KOPT-K1 (cell line): ENCODE data around the gene ELF2.
"Not testable (repeated sequence)": the region's sequence is repeated elsewhere in the genome, so short reads cannot be mapped to it uniquely, and the experiment has no call there.

Experiments used
- H3K27ac ChIP-seq: fragments of 200-600 bp; sonication (generic); 2 replicates; pipeline ENCODE4 v1.5.1; 2016; ENCODE audit warnings: antibody characterized with exemption, mild to moderate bottlenecking, low read depth, low read length; ENCODE audit not compliant: poor library complexity, severe bottlenecking
- H3K36me3 ChIP-seq: fragments of 200-600 bp; sonication (generic); 2 replicates; pipeline ENCODE4 v1.5.1; 2017; ENCODE audit warnings: antibody characterized with exemption, mild to moderate bottlenecking, low read length, moderate library complexity; ENCODE audit not compliant: insufficient read depth
- H3K9me3 ChIP-seq: fragments of 200-600 bp; sonication (generic); 2 replicates; pipeline ENCODE4 v1.5.1; 2017; ENCODE audit warnings: antibody characterized with exemption, low read length, mild to moderate bottlenecking; ENCODE audit not compliant: insufficient read depth, poor library complexity, severe bottlenecking

The ELF2 gene

DNA sequence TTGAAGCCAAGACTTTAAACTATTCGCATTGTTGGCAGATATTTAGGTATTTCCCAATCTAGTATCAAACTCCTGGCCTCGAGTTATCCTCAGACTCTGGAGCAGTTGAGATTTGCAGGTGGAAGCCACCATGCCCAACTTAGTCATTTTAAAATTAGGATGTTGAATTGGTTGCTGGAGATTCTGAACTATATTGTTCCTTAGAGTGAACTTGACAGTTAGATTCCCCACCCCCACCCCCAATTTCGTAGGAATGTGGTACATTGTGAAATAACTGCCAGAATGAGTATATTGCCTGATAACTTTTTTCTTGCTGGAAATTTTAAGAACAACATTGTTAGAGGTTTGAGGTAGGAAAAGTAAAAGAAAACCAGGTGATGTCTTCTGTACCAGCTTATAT is 159.2 kb downstream of the ELF2 start:
- Histone ChIP-seq H3K36me3 (peaks cover 40% of the 10 kb centered on the region), H3K27ac (no peak overlapping the region), H3K9me3 (no peaks in the 10 kb centered on the region)

DNA sequence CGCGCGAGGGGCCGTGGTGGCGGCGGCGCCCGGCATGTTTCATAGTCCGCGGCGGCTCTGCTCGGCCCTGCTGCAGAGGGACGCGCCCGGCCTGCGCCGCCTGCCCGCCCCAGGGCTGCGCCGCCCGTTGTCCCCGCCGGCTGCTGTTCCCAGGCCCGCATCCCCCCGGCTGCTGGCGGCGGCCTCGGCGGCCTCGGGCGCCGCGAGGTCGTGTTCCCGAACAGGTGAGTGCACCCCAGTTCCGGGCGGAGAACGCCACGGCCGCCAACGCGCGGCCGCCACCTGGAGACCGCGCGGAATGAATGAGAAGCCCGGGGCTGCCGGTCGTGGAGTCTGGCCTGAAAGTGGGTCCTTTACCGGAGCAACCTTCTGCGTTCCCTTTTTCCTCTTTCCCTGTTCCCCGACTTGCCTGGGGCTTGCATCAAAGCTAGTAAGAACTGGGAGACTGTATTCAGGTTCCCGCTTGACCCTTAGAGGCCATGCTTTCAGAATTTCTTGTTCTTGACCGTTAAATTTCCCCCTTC is 161.0 kb downstream of the ELF2 start:
- H3K27ac ChIP-seq, result peak overlapping the region; percentile 72
- peaks cover 23% of the 10 kb centered on the region for H3K36me3 ChIP-seq
- no peaks in the 10 kb centered on the region for H3K9me3 ChIP-seq

GRCh38 chr4:139015269-139015947 is 161.6 kb downstream of the ELF2 start, which contains the start of gene NOCT:
NOCT (plus strand) TSS chr4:139015781; CDS start chr4:139015982, 201 bp downstream.
- H3K27ac ChIP-seq, result peak within 1 kb of the TSS; percentile 72
- no peaks in the 10 kb centered on the region for H3K9me3 ChIP-seq
- peaks cover 17% of the 10 kb centered on the region for H3K36me3 ChIP-seq

DNA sequence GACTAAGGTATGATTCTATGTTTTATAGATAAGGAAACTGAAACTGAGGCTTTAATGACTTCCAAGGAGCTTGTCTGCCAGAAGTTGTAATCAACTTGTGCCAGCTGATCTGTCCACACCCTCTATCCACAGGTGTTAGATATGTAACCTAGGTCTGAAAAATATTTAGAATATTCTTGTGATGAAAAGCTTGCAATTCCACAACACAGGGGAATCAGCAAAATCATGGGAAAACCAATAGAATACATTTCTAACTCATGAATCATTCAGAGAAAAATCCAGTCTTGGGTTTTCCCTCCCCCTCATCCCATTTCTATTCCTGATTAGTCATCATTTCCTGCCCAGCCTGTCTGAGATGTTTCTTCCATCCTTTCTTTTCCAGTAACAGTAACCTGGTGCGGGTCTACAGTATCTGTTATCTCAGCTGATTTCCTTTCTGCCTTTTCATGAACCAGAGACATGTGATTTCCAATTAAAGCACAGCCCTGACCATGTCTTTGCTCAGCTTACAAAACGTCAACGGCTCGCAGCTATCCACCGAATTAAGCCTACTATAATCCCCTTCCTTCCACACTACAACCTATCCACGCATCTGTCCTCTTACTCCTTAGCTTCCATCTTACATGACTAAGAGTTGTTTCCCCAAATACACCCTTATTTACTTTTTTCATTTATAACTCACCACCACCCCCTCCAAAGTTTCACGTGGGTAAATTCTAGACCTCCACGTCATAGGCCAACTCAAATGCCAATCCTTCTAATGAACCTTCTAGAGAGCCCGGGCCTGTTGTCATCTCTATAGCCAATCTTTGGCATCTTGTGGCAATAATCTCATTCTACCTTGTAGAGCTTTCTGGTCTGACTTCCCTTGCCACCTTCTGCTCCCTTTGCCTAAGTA is 162.4 kb downstream of the ELF2 start:
- Histone ChIP-seq H3K36me3 (peaks cover 9% of the 10 kb centered on the region), H3K9me3 (no peaks in the 10 kb centered on the region), H3K27ac (peak overlapping the region; percentile 72)

DNA sequence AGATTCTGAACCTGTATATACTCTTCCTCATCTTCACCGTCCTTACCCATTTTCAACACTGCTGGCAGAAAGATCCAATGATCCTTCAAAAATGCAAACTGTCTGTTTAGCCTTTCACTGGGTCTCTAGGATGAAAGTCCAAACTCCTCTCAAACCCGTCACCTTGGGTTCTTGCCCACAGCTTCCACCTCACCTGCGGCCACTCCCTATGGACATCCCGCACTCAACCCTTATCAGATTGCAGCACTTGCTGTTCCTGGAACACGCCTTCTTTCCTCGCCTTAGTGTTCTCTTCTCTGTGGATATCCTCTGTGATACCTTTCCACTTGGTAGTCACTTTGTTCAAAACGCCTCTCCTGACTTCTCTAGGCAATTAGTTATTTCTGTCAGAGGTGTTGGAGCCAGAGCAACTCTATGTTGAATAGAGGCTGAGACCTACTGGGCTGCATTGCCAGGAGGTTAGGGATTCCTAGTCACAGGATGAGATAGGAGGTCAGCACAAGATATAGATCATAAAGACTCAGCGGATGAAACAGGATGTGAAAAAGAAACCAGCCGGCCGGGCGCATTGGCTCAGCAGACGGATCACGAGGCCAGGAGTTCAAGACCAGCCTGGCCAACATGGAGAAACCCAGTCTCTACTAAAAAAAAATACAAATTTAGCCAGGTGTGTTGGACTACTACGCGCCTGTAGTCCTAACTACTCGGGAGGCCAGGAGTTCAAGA is 165.6 kb downstream of the ELF2 start:
- Histone ChIP-seq H3K9me3 (peaks cover 9% of the 10 kb centered on the region), H3K36me3 (no peaks in the 10 kb centered on the region), H3K27ac (no peak overlapping the region)

DNA sequence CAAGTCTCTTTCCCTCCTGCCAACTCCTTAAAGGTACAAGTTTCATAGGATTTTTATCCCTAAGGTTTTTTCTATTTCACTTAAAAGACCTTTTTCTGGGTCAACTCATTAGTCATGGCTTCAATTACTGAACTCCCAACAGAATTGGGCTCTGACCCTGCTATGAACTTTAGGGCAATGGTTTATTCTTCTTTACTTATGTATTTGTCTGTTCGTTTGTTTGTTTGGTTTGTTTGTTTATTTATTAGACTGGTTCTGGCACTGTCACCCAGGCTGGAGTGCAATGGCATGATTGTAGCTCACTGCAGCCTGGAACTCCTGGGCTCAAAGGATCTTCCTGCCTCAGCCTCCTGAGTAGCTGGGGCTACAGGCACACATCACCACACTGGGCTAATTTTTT is 167.3 kb downstream of the ELF2 start:
- Histone ChIP-seq H3K36me3 (no peaks in the 10 kb centered on the region), H3K9me3 (peaks cover 9% of the 10 kb centered on the region), H3K27ac (no peak overlapping the region)

DNA sequence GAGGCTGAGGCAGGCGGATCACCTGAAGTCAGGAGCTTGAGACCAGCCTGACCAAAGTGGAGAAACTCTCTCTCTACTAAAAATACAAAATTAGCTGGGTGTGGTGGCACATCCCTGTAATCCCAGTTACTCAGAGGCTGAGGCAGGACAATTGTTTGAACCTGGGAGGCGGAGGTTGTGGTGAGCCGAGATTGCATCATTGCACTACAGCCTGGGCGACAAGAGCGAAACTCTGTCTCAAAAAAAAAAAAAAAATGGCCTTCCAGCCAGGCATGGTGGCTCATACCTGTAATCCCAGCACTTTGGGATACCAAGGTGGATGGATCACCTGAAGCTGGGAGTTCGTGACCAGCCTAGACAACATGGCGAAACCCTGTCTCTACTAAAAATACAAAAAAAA is 168.7 kb downstream of the ELF2 start:
- H3K9me3 ChIP-seq, H3K36me3 ChIP-seq, H3K27ac ChIP-seq: not testable (repeated sequence)

GRCh38 chr4:139007640-139008039 is 169.4 kb downstream of the ELF2 start:
- H3K9me3 ChIP-seq, result peaks cover 9% of the 10 kb centered on the region
- no peaks in the 10 kb centered on the region for H3K36me3 ChIP-seq
- H3K27ac ChIP-seq, result no peak overlapping the region
